H9 (cell line): ENCODE data around the gene ARID1B. TPM values are rescaled to one million over a fixed set of nuclear protein-coding genes. Genes with fewer than 3 reads are reported as not detected.

Experiments used
- DNase-seq: peaks from one replicate; pipeline ENCODE4 v3.0.0-alpha.2; 2017
- H2AFZ ChIP-seq: one replicate; pipeline ENCODE4 v1.6.1; 2013; ENCODE audit warnings: mild to moderate bottlenecking, low read length, control low read depth, moderate library complexity
- H2AK5ac ChIP-seq: 2 replicates; pipeline ENCODE4 v1.6.1; 2013; ENCODE audit warnings: low read length, control low read depth, mixed read lengths; ENCODE audit not compliant: insufficient read length
- H2BK120ac ChIP-seq: one replicate; pipeline ENCODE4 v1.6.1; 2013; ENCODE audit warnings: low read depth, mild to moderate bottlenecking, low read length, control low read depth, inconsistent platforms; ENCODE audit not compliant: poor library complexity, severe bottlenecking
- H2BK12ac ChIP-seq: 2 replicates; pipeline ENCODE4 v1.6.1; 2013; ENCODE audit warnings: low read length, control low read depth, mixed read lengths, low read depth; ENCODE audit not compliant: insufficient read length
- H2BK15ac ChIP-seq: 2 replicates; pipeline ENCODE4 v1.6.1; 2013; ENCODE audit warnings: low read depth, low read length, control low read depth
- H2BK20ac ChIP-seq: one replicate; pipeline ENCODE4 v1.6.1; 2013; ENCODE audit warnings: low read depth, mild to moderate bottlenecking, low read length, control low read depth, inconsistent platforms; ENCODE audit not compliant: poor library complexity, severe bottlenecking
- H2BK5ac ChIP-seq: 2 replicates; pipeline ENCODE4 v1.6.1; 2013; ENCODE audit warnings: low read length, control low read depth, mixed read lengths; ENCODE audit not compliant: insufficient read length
- H3K14ac ChIP-seq: 2 replicates; pipeline ENCODE4 v1.6.1; 2013; ENCODE audit warnings: low read length, control low read depth; ENCODE audit not compliant: insufficient read depth
- H3K18ac ChIP-seq: 2 replicates; pipeline ENCODE4 v1.6.1; 2013; ENCODE audit warnings: low read depth, mild to moderate bottlenecking, mixed read lengths, low read length, control low read depth; ENCODE audit not compliant: insufficient read length
- H3K23ac ChIP-seq: 2 replicates; pipeline ENCODE4 v1.6.1; 2013; ENCODE audit warnings: low read length, control low read depth, mixed read lengths, low read depth; ENCODE audit not compliant: insufficient read length
- H3K23me2 ChIP-seq: 2 replicates; pipeline ENCODE4 v1.6.1; 2013; ENCODE audit warnings: low read depth, mild to moderate bottlenecking, mixed read lengths, low read length, control low read depth; ENCODE audit not compliant: insufficient read length, poor library complexity, severe bottlenecking
- H3K27ac ChIP-seq: 2 replicates; pipeline ENCODE4 v1.5.1; 2013; ENCODE audit warnings: low read length, control low read depth, mixed read lengths, low read depth; ENCODE audit not compliant: insufficient read length
- H3K27me3 ChIP-seq: 2 replicates; pipeline ENCODE4 v1.6.1; 2013; ENCODE audit warnings: low read length, control low read depth, inconsistent platforms; ENCODE audit not compliant: insufficient read depth
- H3K4ac ChIP-seq: 2 replicates; pipeline ENCODE4 v1.6.1; 2013; ENCODE audit warnings: low read depth, mild to moderate bottlenecking, control low read depth, inconsistent platforms, low read length, moderate library complexity
- H3K4me1 ChIP-seq: 2 replicates; pipeline ENCODE4 v1.6.1; 2013; ENCODE audit warnings: low read length, control low read depth, inconsistent platforms; ENCODE audit not compliant: insufficient read depth
- H3K4me2 ChIP-seq: 2 replicates; pipeline ENCODE4 v1.6.1; 2013; ENCODE audit warnings: low read length, control low read depth, mixed read lengths; ENCODE audit not compliant: insufficient read length, insufficient read depth
- H3K56ac ChIP-seq: 2 replicates; pipeline ENCODE4 v1.6.1; 2013; ENCODE audit warnings: low read depth, mild to moderate bottlenecking, mixed read lengths, low read length, control low read depth; ENCODE audit not compliant: insufficient read length
- H3K79me1 ChIP-seq: 2 replicates; pipeline ENCODE4 v1.6.1; 2013; ENCODE audit warnings: low read depth, mild to moderate bottlenecking, moderate library complexity, low read length, control low read depth, inconsistent platforms; ENCODE audit not compliant: insufficient read depth, poor library complexity, severe bottlenecking
- H3K79me2 ChIP-seq: 2 replicates; pipeline ENCODE4 v1.6.1; 2013; ENCODE audit warnings: low read length, control low read depth, inconsistent platforms; ENCODE audit not compliant: insufficient read depth
- H3K9ac ChIP-seq: 2 replicates; pipeline ENCODE4 v1.6.1; 2013; ENCODE audit warnings: low read length, control low read depth, mixed read lengths; ENCODE audit not compliant: insufficient read length; ENCODE audit errors: extremely low read depth
- H3K9me3 ChIP-seq: one replicate; pipeline ENCODE4 v1.6.1; 2013; ENCODE audit warnings: low read depth, low read length, inconsistent platforms; ENCODE audit not compliant: control insufficient read depth
- H3T11ph ChIP-seq: one replicate; pipeline ENCODE4 v1.6.1; 2013; ENCODE audit warnings: mild to moderate bottlenecking, low read length, control low read depth, inconsistent platforms
- H4K20me1 ChIP-seq: one replicate; pipeline ENCODE4 v1.6.1; 2013; ENCODE audit not compliant: control insufficient read depth, insufficient read length, insufficient read depth
- H4K5ac ChIP-seq: 2 replicates; pipeline ENCODE4 v1.6.1; 2013; ENCODE audit warnings: low read depth, mild to moderate bottlenecking, mixed read lengths, low read length, control low read depth; ENCODE audit not compliant: insufficient read length
- H4K8ac ChIP-seq: replicated peaks from 2 replicates; pipeline ENCODE4 v1.6.1; 2013; ENCODE audit warnings: low read length, control low read depth, mixed read lengths, low read depth; ENCODE audit not compliant: insufficient read length
- H4K91ac ChIP-seq: 2 replicates; pipeline ENCODE4 v1.6.1; 2013; ENCODE audit warnings: low read depth, mild to moderate bottlenecking, moderate library complexity, mixed read lengths, low read length, control low read depth; ENCODE audit not compliant: insufficient read length
- H3K27ac Mint-ChIP-seq, 3 experiments: 2 replicates in 2 of 3; 3 replicates in 1 of 3; pipeline ENCODE4 v1.8.0; 2020 to 2021; ENCODE audit warnings: mixed read lengths in 3 of 3, mild to moderate bottlenecking in 1 of 3, moderate library complexity in 1 of 3
- H3K27me3 Mint-ChIP-seq: 2 replicates; pipeline ENCODE4 v1.8.0; 2021; ENCODE audit warnings: low read depth, mild to moderate bottlenecking, moderate library complexity, mixed read lengths
- H3K36me3 Mint-ChIP-seq, 3 experiments: 2 replicates in 2 of 3; 3 replicates in 1 of 3; pipeline ENCODE4 v1.8.0; 2020 to 2021; ENCODE audit warnings: low read depth in 3 of 3, mixed read lengths in 3 of 3; ENCODE audit not compliant: insufficient read depth in 1 of 3
- H3K4me1 Mint-ChIP-seq, 2 experiments: 2 replicates each; pipeline ENCODE4 v1.8.0; 2020; ENCODE audit warnings: mixed read lengths in 2 of 2
- H3K4me3 Mint-ChIP-seq, 2 experiments: 2 replicates in 1 of 2; 3 replicates in 1 of 2; pipeline ENCODE4 v1.8.0; 2020 to 2021; ENCODE audit warnings: mild to moderate bottlenecking in 2 of 2, mixed read lengths in 2 of 2, moderate library complexity in 1 of 2
- H3K9me3 Mint-ChIP-seq, 2 experiments: 2 replicates in 1 of 2; 3 replicates in 1 of 2; pipeline ENCODE4 v1.8.0; 2020; ENCODE audit warnings: mild to moderate bottlenecking in 2 of 2, mixed read lengths in 2 of 2, moderate library complexity in 1 of 2
- WGBS: extraction: QIAGEN DNeasy Blood & Tissue Kit; methylation state at CpG from one replicate; pipeline ENCODE4 v1.1.7; 2013; ENCODE audit warnings: missing lambda C conversion rate, low lambda C conversion rate, mixed read lengths; ENCODE audit not compliant: insufficient read length; ENCODE audit errors: extremely low coverage; 5-methylcytosine and 5-hydroxymethylcytosine counted together
- total RNA-seq: library from RNA; stranded (reverse); gene quantifications from 2 replicates; pipeline ENCODE4 v1.2.1, GENCODE V29; 2021
- TF ChIP-seq, protein P1 (sequence below): fragments of 200-600 bp; sonication (generic); conservative IDR thresholded peaks from 3 replicates; pipeline ENCODE4 v1.8.0; 2021; ENCODE audit warnings: antibody characterized with exemption, mild to moderate bottlenecking

Gene ARID1B
- total RNA-seq, 1 experiment from 2014 or later = 88.2 TPM

DNA sequence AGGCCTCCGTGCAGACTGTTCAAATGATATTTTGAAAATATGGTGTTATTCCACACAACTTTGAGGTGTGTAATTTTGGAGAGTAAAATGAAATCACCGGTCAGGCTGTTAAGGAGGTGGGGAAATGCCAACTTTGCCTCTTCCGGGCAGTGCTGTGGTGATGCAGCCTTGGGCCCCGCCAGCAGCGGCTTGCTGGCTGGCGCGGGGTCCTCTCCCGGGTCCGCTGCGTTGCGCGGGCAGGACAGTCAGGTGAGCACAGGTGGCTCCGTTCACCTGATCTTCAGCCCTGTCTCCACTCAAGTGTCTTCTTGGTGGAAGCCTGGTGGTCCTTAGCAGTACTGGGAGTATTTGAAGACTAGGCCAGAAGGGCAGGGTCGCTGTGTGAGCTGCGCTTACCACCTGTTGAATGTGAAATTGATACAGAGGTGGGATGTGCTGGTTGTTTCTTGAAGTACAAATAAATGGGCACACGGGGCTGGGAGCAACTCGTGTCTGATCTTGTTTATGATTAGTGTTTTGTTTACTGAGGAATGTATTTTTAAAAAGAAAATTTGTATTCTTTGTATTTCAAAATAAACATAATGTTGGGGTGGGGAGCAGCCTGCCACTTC is 184.2 kb downstream of the ARID1B start:
- no peak overlapping the region for H2BK120ac ChIP-seq

More for the DNA sequence above, 184.2 kb downstream of the ARID1B start:
- Histone ChIP-seq H2AFZ (no peak overlapping the region), H4K5ac (no peak overlapping the region), H3K4me2 (no peak overlapping the region), H3K4me1 (peaks cover 6% of the 10 kb centered on the region; the same call in 1 of the 2 replicates), H2BK15ac (no peak overlapping the region), H3K23ac (no peak overlapping the region), H3K79me1 (peaks cover 2% of the 10 kb centered on the region), H3K27ac (no peak overlapping the region), H3K4ac (no peak overlapping the region), H4K91ac (no peak overlapping the region), H3K18ac (no peak overlapping the region), H3K9ac (no peak overlapping the region), H3K79me2 (peaks cover 2% of the 10 kb centered on the region; the same call in 1 of the 2 replicates), H3K56ac (no peak overlapping the region), H3K14ac (no peak overlapping the region), H3T11ph (no peak overlapping the region), H2AK5ac (no peak overlapping the region), H3K27me3 (no peaks in the 10 kb centered on the region), H3K9me3 (no peaks in the 10 kb centered on the region), H2BK20ac (no peak overlapping the region), H3K23me2 (no peaks in the 10 kb centered on the region), H2BK12ac (no peak overlapping the region), H4K8ac (no peak overlapping the region), H4K20me1 (no peaks in the 10 kb centered on the region), H2BK5ac (no peak overlapping the region)
- no peak overlapping the region for H3K4me3 Mint-ChIP-seq
- no peaks in the 10 kb centered on the region for H3K27me3 Mint-ChIP-seq
- no peak overlapping the region; a peak in 2 of 7 replicates for H3K27ac Mint-ChIP-seq
- H3K9me3 Mint-ChIP-seq = no peaks in the 10 kb centered on the region
- TF ChIP-seq, protein P1, sequence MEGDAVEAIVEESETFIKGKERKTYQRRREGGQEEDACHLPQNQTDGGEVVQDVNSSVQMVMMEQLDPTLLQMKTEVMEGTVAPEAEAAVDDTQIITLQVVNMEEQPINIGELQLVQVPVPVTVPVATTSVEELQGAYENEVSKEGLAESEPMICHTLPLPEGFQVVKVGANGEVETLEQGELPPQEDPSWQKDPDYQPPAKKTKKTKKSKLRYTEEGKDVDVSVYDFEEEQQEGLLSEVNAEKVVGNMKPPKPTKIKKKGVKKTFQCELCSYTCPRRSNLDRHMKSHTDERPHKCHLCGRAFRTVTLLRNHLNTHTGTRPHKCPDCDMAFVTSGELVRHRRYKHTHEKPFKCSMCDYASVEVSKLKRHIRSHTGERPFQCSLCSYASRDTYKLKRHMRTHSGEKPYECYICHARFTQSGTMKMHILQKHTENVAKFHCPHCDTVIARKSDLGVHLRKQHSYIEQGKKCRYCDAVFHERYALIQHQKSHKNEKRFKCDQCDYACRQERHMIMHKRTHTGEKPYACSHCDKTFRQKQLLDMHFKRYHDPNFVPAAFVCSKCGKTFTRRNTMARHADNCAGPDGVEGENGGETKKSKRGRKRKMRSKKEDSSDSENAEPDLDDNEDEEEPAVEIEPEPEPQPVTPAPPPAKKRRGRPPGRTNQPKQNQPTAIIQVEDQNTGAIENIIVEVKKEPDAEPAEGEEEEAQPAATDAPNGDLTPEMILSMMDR = no peak; the same call in 2 of the 3 replicates
- no peaks in the 10 kb centered on the region; a peak in 3 of 7 replicates for H3K36me3 Mint-ChIP-seq
- WGBS = no CpG with 5 or more reads among the region's 17 CpGs
- H3K4me1 Mint-ChIP-seq = peaks cover 30 to 35% of the 10 kb centered on the region in 2 experiments
- DNase-seq = no peak
